ENCODE results near the gene IMPDH1.

IMPDH1 gene

GRCh38 chr7:128434413-128435326 lies 24.9 kb upstream of the IMPDH1 start:
- no peak for DNase-seq

DNA sequence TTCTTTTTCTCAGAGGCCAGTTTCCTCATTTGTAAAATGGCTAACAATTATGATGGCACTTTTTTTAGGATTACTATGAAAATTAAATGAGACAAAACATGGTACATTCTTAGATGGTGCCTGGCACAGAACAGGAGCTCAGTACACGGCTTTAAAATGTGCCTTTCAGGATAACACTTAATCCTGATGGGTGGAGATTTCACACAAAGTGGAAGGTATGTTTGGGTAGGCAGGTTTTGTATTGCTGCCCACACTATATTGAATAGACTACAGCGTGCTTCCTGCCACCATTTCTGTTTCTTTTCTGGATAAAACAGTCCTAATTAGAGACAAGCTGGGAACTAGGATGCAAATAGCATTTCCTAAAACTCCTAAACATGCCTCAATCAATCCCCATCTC lies 22.0 kb upstream of the IMPDH1 start:
- DNase-seq = no peak

DNA sequence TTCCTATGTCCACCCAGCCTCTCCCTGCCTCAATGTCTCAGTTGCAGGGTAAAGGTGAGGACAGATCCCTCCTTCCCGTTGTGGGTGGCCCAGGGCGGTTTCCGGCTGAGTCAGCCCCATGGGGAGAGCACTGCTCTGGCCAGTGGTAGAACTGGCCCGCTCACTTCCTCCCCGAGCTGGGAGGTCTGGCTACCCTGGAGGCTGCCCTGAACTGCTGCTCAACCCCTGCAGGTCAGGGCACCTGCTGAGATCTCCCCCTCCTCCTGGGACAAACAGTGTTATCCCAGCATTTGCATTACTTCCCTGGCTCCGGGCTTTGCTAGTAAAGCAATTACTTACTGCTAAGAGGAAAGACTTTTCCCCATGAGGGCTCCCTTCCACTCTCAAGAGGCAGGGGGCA lies 21.4 kb upstream of the IMPDH1 start:
- no peak for DNase-seq

DNA sequence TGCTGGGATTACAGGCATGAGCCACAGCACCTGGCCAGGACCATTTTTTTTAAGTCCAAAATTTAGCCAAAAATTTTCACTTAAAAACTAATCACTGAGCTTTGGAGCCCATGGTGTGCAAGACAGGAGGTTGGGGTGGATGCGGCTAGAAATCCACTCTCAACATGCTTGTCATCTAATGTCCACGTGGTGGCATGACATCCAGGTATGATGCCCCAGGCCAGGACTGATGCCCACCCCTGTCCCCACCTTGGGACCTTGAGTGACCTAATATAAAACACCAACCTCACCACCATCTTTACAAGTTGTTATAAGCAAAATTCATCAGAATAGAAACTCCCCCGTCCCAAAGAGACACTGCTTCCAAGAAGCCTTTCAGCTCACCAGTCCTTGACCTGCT lies 20.4 kb upstream of the IMPDH1 start:
- no peak for DNase-seq

GRCh38 chr7:128427289-128427891 lies 17.6 kb upstream of the IMPDH1 start:
- peak; percentile 74 to 78 for DNase-seq

GRCh38 chr7:128425850-128426249 lies 16.1 kb upstream of the IMPDH1 start:
- DNase-seq = peak; percentile 41 to 46

DNA sequence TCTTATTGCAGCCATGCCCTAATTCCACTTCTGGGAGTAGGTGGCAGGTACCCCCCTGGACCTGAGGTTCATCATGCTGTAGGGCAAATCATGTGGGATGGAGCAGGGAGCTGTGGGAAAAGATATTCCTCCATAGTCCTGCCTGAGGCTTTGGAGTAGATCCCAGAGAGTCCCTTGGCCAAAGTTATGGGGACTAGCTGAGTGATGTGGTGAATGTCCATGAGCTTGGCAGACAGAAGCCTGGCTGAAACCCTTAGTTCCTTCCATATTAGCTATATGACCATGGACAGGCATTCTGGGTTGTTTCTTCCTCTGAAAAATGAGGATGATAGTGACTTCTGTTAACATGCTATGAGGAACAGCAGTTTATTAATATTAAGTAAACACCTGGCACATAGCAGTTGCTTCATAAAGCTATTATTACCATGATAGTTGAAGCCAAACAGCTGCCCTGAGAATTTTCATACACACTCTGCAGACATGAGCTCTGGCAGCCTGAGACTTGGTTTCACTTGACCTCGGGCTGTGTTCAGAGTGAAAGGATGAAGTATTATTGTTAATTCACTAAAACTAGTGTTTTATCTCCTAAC lies 15.0 kb upstream of the IMPDH1 start:
- DNase-seq = no peak

DNA sequence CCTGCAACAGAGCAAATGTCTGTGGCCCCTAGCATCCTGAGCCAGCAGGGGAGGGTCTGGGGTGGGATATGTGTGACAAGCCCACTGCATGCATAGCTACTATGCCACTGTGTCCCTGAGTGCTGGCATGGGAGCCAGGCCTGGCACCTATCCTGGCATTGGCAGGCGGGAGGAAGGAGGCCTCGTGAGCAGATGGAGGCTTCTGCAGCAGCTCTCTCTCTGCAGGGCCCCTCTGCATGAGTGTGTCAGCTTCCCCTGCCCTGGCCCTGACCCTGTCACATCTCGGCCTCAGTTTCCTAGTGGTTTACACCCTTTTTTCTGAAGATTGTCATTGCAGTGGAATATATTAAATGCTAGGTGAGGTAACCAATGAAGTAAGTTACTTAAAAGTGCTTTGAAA lies 13.1 kb upstream of the IMPDH1 start:
- no peak for DNase-seq

- DNase-seq = no peak
Measured at GRCh38 chr7:128422037-128422436, 12.3 kb upstream of the IMPDH1 start.

DNA sequence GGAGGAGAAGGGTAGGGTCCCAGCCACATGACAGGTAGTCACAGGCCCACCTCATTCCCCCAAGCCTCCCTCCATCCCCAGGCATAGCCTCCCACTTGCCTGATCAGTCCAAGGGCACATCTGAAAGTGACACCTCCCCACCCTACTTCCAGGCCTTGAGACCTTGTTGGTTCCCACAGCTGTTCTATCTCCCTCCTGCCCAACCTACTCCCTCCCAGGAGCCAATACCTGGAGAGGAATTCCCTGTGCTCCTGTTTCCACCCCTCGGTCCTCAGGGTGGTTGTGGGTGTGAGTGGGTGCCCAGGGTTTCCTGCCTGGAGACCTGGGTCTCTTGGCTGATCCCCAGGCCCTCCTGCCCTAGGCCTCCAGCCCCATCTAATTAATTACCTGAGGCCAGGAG lies 11.6 kb upstream of the IMPDH1 start:
- no peak for DNase-seq

- DNase-seq = no peak
Measured at GRCh38 chr7:128420773-128421172, 11.0 kb upstream of the IMPDH1 start.

DNA sequence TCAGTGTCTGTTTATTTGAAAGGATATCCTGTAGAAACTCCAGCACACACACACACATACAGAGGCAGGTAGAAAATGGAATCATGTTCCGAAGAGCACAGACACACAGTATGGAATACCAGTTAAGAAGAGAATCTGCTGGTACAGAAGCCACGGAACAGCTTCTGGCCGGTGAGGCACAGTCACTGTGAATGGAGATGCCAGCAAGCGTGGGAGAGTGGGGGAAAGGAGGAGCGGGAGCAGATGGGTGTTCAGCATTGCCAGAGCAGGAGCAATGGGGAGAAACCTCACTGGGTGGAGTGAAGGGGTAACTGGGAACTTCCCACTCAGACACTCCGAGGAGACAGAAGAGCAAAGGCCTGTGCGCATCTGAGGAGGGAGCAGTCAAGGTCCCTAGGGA lies 9.5 kb upstream of the IMPDH1 start:
- DNase-seq = no peak

- no peak for DNase-seq
Measured at GRCh38 chr7:128417071-128417470, 7.3 kb upstream of the IMPDH1 start.

- no peak for DNase-seq
Measured at GRCh38 chr7:128415217-128415785, 5.5 kb upstream of the IMPDH1 start.

GRCh38 chr7:128410451-128410753 lies 620 bp upstream of the IMPDH1 start:
- DNase-seq = no peak

DNA sequence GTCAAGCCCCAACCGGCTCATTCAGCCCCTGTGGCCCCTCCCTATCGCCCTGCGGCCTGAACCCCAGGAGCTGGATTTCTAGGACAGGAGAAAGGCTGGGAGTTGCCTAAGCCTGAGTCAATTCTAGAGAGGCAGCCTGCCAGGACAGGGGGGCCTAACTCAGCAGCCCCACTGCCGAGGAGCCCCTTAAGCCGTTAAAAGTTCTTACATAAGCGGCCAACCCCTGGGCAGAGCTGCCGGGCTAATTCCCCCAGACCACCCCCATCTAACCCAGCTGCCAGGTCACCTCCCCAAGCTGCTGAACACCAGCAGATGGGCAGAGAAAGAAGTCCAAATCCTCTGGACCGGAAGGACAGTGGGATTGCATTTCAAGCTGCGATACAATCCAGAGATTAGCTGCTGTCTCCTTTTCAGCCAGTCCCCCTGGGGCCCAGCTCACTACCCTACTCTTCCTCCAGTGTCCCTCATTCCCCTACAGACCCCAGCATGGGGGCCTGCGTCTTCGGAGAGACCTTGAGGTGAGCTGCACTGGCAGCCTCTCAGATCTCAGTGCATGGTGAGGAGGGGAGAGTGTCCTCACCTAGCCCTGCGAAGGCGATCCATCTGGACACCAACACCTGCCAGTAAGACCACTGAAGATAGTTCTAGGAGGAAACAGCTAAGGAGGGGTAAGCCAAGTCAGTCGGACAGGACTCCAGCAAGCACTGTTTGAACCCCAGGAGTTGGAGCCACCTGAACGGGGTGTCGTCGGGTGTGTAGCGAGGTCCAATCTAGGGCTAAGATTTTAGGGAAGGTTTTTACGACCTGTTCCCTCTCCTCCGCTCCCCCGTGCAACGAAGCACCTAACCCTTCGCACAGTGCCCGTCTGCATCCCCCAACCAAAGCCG lies 830 bp downstream of the IMPDH1 start:
- DNase-seq = no peak

- DNase-seq = no peak
Measured at GRCh38 chr7:128407751-128408708, 1.8 kb downstream of the IMPDH1 start.

DNA sequence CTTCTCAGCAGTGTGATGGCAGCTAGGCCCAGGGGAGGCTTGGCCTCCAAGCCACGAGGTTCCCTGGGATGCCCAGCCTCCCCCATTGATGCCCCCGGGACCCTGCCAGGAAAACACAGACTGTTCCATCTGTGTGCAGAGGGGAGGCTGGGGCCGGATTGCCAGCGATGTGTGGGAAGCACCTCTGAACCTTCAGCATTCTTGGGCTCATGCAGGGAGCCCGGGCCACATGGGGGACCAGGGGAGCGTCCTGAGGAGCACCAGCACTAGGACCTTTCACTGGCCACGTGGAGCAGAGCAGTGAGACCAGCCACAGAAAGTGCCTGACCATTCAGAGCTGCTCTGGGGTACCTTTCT lies 2.6 kb downstream of the IMPDH1 start:
- DNase-seq = no peak

GRCh38 chr7:128406314-128407232 lies 3.2 kb downstream of the IMPDH1 start:
- DNase-seq = no peak

DNA sequence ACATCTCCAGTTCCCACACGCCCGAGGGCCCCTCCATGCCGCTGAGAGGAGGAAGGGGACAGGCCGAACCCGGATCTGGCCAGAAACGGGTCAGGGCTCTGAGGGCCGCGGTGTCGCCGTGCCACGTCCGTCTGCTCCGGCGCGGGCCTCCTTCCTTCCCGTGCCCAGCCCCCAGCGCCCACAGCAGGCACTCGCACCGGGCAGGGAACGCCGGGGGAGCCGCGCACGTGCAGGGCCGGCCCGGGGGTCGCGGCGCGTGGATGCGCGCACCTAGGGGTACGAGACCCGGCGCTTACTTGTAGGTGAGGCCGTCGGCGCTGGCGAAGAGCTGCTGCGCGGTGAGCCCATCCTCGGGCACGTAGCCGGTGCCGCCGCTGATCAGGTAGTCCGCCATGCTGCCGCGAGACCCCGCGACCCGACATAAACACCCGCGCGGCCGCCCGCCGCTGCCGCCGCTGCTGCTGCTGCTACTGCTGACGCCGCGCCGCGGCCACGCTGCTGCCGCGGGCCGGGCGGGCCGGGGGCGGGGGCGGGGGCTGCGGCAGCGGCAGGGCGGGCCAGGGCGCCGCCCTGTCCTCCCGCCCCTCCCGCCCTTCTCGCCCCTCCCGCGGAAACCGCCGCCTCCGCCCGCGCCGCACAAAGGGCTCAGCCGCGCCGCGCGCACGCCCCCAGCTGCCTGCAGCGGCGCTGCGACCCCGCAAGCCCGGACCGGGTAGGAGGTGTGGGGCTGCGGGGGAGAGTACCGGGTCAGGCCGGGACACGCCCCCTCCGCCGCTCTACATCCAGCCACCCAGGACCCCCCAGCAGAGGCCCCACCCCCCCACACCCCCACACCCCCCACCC lies 4.1 kb downstream of the IMPDH1 start:
- DNase-seq = peak; percentile 60 to 67
